Endothelial cell of umbilical vein (primary cell): ENCODE measurements around the gene DENND1C. TPM values are rescaled to one million over a fixed set of nuclear protein-coding genes. Genes with fewer than 3 reads are reported as not detected.

ENCODE experiments used
- BruUV-seq: library from RNA; stranded (reverse); fragments of 400-500 nt; replicated peaks from 2 replicates; lab custom pipeline; 2021; lab: Mats Ljungman, UMichigan
- CTCF ChIA-PET: fragments of 300-600, 350-600 bp; sonication (Branson Sonifier 250); formaldehyde crosslinking; loops from one replicate; lab custom pipeline; 2021; ENCODE audit warnings: antibody characterized with exemption, inconsistent platforms; lab: Charles Lee
- POLR2A ChIA-PET: fragments of 300-600, 350-600 bp; sonication (Branson Sonifier 250); formaldehyde crosslinking; loops from one replicate; lab custom pipeline; 2021; ENCODE audit warnings: antibody characterized with exemption, inconsistent platforms; lab: Charles Lee
- DNase-seq: peaks from one replicate; pipeline ENCODE4 v3.0.0-alpha.2; 2011; ENCODE audit warnings: low read depth, low spot score
- FAIRE-seq: peaks from 2 replicates; lab custom pipeline; 2011; peaks lifted over from hg19 to GRCh38; lab: Jason Lieb, UNC
- H2AFZ ChIP-seq: 2 replicates; pipeline ENCODE4 v1.6.0; 2012; ENCODE audit warnings: low read depth, low read length, control low read depth, inconsistent platforms
- H3K27ac ChIP-seq: 2 replicates; pipeline ENCODE4 v1.5.1; 2011; ENCODE audit warnings: low read depth, mild to moderate bottlenecking, control low read depth, low read length, moderate library complexity; ENCODE audit not compliant: insufficient read depth
- H3K27me3 ChIP-seq, 2 experiments: 2 replicates each; pipeline versions ENCODE4 v1.6.0 to v1.6.1; 2011; ENCODE audit warnings: low read length in 2 of 2, mixed read lengths in 1 of 2; ENCODE audit not compliant: control insufficient read depth in 2 of 2, insufficient read depth in 2 of 2
- H3K36me3 ChIP-seq, 2 experiments: 2 replicates in 1 of 2; 3 replicates in 1 of 2; pipeline ENCODE4 v1.5.1; 2011; ENCODE audit warnings: low read length in 2 of 2, mild to moderate bottlenecking in 1 of 2, moderate library complexity in 1 of 2; ENCODE audit not compliant: control insufficient read depth in 2 of 2, insufficient read depth in 2 of 2; ENCODE audit errors: extremely low read depth in 1 of 2
- H3K4me1 ChIP-seq: 3 replicates; pipeline ENCODE4 v1.5.1; 2011; ENCODE audit warnings: mild to moderate bottlenecking, low read length; ENCODE audit not compliant: control insufficient read depth, insufficient read depth; ENCODE audit errors: extremely low read depth
- H3K4me2 ChIP-seq: 2 replicates; pipeline ENCODE4 v1.6.1; 2011; ENCODE audit warnings: low read length, control low read depth, mixed read lengths; ENCODE audit not compliant: insufficient read depth
- H3K4me3 ChIP-seq, 3 experiments: fragments of 200-600 bp in 1 of 3; sonication (generic), shearing (Covaris generic) in 1 of 3; replicated peaks in 1 of 3; 2 replicates each; pipeline ENCODE4 v1.5.1; 2011 to 2016; ENCODE audit warnings: control low read depth in 3 of 3, low read length in 3 of 3, mild to moderate bottlenecking in 2 of 3, inconsistent platforms in 1 of 3, low read depth in 1 of 3, moderate library complexity in 1 of 3; ENCODE audit not compliant: insufficient read depth in 1 of 3
- H3K79me2 ChIP-seq: 2 replicates; pipeline ENCODE4 v1.6.0; 2012; ENCODE audit warnings: low read length, inconsistent platforms; ENCODE audit not compliant: control insufficient read depth, insufficient read depth
- H3K9ac ChIP-seq: replicated peaks from 2 replicates; pipeline ENCODE3; 2011; ENCODE audit warnings: low read length, control low read depth; ENCODE audit not compliant: insufficient read depth; ENCODE audit errors: extremely low read depth
- H3K9me1 ChIP-seq: replicated peaks from 3 replicates; pipeline ENCODE4 v1.6.0; 2011; ENCODE audit warnings: mild to moderate bottlenecking, low read length; ENCODE audit not compliant: control insufficient read depth, insufficient read depth; ENCODE audit errors: extremely low read depth
- H3K9me3 ChIP-seq: replicated peaks from 2 replicates; pipeline ENCODE4 v1.5.1; 2012; ENCODE audit warnings: low read length, inconsistent platforms; ENCODE audit not compliant: control insufficient read depth, insufficient read depth
- H4K20me1 ChIP-seq: replicated peaks from 2 replicates; pipeline ENCODE3; 2011; ENCODE audit warnings: mild to moderate bottlenecking, low read length; ENCODE audit not compliant: control insufficient read depth, insufficient read depth; ENCODE audit errors: extremely low read depth
- EZH2 ChIP-seq: IDR thresholded peaks from 2 replicates; pipeline ENCODE4 v1.6.1; 2012; ENCODE audit warnings: borderline replicate concordance, low read depth, mild to moderate bottlenecking, moderate library complexity, low read length, inconsistent platforms; ENCODE audit not compliant: severe bottlenecking
- FOS ChIP-seq: IDR thresholded peaks from 2 replicates; pipeline ENCODE4 v1.6.1; 2011; ENCODE audit warnings: mild to moderate bottlenecking, low read length, moderate library complexity, borderline replicate concordance; ENCODE audit not compliant: insufficient read depth
- GATA2 ChIP-seq: IDR thresholded peaks from 2 replicates; pipeline ENCODE4 v1.7.0; 2011; ENCODE audit warnings: low read depth, mild to moderate bottlenecking, moderate library complexity, mixed read lengths, low read length; ENCODE audit not compliant: insufficient read length, insufficient read depth
- JUN ChIP-seq: IDR thresholded peaks from 2 replicates; pipeline ENCODE4 v1.6.1; 2011; ENCODE audit warnings: borderline replicate concordance, low read depth; ENCODE audit not compliant: insufficient read length, insufficient read depth
- MYC ChIP-seq: IDR thresholded peaks from one replicate; pipeline ENCODE4 v1.6.1; 2011; ENCODE audit warnings: mild to moderate bottlenecking, low read depth, low read length
- POLR2A ChIP-seq: IDR thresholded peaks from 2 replicates; pipeline ENCODE4 v1.6.1; 2012; ENCODE audit warnings: low read depth, mild to moderate bottlenecking, control low read depth, low read length
- POLR2AphosphoS5 ChIP-seq: IDR thresholded peaks from 2 replicates; pipeline ENCODE4 v1.6.1; 2012; ENCODE audit warnings: low read depth, mild to moderate bottlenecking, control low read depth, low read length, moderate library complexity; ENCODE audit not compliant: insufficient read depth
- dilution Hi-C: fragments of 300-500 bp; cut with MboI; formaldehyde crosslinking; loops from one replicate; pipeline ENCODE4 v1.15.0; 2019; ENCODE audit warnings: low sequenced_read_pairs; ENCODE audit not compliant: extremely low pct_ligation_motif_present
- intact Hi-C: fragments of 100-400 bp; cut with micrococcal nuclease; formaldehyde crosslinking; loops from one replicate; pipeline ENCODE4 v1.10.0; 2022
- polyA plus RNA-seq, 4 experiments: library from polyadenylated mRNA; depleted of rRNA in 3 of 4; stranded (reverse) in 3 of 4; unstranded in 1 of 4; fragments of >200 nt; gene quantifications; 2 replicates each; pipeline versions ENCODE4 v1.2.1 to v1.2.3, GENCODE V29; 2011 to 2012; ENCODE audit warnings: missing spikeins in 1 of 4
- total RNA-seq: library from RNA; stranded (reverse); gene quantifications from 2 replicates; pipeline ENCODE4 v1.2.3, GENCODE V29; 2021
- TF ChIP-seq, protein P1 (sequence below), 2 donors: IDR thresholded peaks; 1 replicate in 1 of 2; 2 replicates in 1 of 2; pipeline ENCODE4 v1.5.1; 2011; ENCODE audit warnings: low read length in 2 of 2, mild to moderate bottlenecking in 2 of 2, moderate library complexity in 2 of 2, control low read depth in 1 of 2, inconsistent platforms in 1 of 2, low read depth in 1 of 2; ENCODE audit not compliant: insufficient read depth in 1 of 2; ENCODE audit errors: extremely low read depth in 1 of 2
- TF ChIP-seq, protein P2 (sequence below): IDR thresholded peaks from 2 replicates; pipeline ENCODE4 v1.6.1; 2011; ENCODE audit not compliant: insufficient read depth, insufficient read length

DENND1C gene
- total and polyA plus RNA-seq, 2 donors (not counting 3 experiments of a cell fraction or from before 2014, with no cell fraction given), result not detected

DNA sequence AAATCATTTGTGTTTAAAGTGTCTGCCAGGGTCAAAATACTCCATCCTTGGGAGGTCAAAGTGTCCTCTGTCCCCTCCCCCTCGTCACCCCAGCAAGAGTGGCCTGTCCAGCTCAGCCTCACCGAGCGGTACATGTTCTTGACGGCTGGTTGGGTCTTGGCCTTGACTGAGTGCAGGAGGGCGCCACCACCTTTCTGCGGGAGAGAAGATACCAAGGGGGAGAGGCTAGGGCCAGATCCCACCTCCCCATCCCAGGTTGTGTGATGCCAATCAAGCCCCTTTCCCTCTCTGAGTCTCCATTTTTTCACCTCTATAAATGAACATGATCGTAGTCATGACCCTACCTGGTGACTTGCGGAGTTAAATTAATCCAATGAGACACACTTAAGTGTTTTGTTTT, 11.4 kb downstream of the DENND1C start:
- no peak for TF ChIP-seq FOS
- no peak for TF ChIP-seq POLR2A
- no peak for TF ChIP-seq JUN
- TF ChIP-seq, protein P1, sequence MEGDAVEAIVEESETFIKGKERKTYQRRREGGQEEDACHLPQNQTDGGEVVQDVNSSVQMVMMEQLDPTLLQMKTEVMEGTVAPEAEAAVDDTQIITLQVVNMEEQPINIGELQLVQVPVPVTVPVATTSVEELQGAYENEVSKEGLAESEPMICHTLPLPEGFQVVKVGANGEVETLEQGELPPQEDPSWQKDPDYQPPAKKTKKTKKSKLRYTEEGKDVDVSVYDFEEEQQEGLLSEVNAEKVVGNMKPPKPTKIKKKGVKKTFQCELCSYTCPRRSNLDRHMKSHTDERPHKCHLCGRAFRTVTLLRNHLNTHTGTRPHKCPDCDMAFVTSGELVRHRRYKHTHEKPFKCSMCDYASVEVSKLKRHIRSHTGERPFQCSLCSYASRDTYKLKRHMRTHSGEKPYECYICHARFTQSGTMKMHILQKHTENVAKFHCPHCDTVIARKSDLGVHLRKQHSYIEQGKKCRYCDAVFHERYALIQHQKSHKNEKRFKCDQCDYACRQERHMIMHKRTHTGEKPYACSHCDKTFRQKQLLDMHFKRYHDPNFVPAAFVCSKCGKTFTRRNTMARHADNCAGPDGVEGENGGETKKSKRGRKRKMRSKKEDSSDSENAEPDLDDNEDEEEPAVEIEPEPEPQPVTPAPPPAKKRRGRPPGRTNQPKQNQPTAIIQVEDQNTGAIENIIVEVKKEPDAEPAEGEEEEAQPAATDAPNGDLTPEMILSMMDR (IDR thresholded peaks at IDR 0.05; ENCODE audit: extremely low read depth in 1 of 2, insufficient read depth in 1 of 2, low read depth in 1 of 2, low read length in 2 of 2), result no peak
- no peak for TF ChIP-seq EZH2
- TF ChIP-seq, protein P2, sequence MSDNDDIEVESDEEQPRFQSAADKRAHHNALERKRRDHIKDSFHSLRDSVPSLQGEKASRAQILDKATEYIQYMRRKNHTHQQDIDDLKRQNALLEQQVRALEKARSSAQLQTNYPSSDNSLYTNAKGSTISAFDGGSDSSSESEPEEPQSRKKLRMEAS, result no peak
- TF ChIP-seq POLR2AphosphoS5, result no peak
- no peak for TF ChIP-seq GATA2
- no peak for TF ChIP-seq MYC
- no TSS peak for BruUV-seq
- peaks cover 2 to 4% of the 10 kb centered on the region in 2 experiments for H3K27me3 ChIP-seq
- H3K4me3 ChIP-seq, result no peak overlapping the region
- FAIRE-seq (no peak), DNase-seq (no peak)
- no peak overlapping the region for H3K27ac ChIP-seq
- H3K9ac ChIP-seq, result no peak overlapping the region
- intact Hi-C loops (no loop called here), dilution Hi-C loops (no loop called here)
- H3K9me1 ChIP-seq, result no peaks in the 10 kb centered on the region
- no peaks in the 10 kb centered on the region for H3K36me3 ChIP-seq
- CTCF ChIA-PET, result no interaction called here
- H3K4me2 ChIP-seq, result no peak overlapping the region
- H4K20me1 ChIP-seq, result no peaks in the 10 kb centered on the region
- H3K4me1 ChIP-seq, result no peaks in the 10 kb centered on the region
- H3K79me2 ChIP-seq, result no peaks in the 10 kb centered on the region
- H3K9me3 ChIP-seq, result no peaks in the 10 kb centered on the region
- POLR2A ChIA-PET, result no interaction called here
- no peak overlapping the region for H2AFZ ChIP-seq
